ENCODE data around the gene C17orf114.

DNA sequence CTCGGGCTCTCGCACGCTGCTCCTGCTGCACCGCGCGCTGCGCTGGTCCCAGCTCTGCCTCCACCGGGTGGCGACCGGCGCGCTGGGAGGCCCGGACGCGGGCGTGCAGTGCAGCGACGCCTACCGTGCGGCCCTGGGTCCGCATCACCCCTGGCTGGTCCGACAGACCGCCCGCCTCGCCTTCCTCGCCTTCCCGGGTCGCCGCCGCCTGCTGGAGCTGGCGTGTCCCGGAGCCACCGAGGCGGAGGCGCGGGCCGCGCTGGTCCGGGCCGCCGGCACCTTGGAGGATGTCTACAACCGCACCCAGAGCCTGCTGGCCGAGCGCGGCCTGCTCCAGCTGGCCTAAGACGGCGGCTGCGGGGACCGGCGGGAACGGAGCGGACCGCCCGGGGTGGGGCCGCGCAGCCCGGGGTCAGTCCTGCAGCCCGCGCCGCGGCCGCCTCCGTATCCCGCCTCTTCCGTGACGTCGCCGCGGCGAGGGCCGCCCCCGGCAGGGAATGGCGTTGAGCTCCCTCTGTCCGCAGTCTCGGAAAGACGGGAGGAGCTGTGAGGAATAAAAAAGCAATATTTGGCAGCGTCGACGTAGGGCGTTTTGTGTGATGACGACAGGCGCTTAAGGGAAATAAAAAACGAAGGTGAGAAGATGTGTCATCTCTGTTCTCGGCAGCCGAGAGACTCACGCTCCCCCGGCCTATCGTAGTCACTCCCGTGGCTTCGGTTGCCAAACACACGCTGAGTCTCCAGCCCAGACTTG lies 12.0 kb downstream of the C17orf114 start:
- TF ChIP-seq, protein P1, sequence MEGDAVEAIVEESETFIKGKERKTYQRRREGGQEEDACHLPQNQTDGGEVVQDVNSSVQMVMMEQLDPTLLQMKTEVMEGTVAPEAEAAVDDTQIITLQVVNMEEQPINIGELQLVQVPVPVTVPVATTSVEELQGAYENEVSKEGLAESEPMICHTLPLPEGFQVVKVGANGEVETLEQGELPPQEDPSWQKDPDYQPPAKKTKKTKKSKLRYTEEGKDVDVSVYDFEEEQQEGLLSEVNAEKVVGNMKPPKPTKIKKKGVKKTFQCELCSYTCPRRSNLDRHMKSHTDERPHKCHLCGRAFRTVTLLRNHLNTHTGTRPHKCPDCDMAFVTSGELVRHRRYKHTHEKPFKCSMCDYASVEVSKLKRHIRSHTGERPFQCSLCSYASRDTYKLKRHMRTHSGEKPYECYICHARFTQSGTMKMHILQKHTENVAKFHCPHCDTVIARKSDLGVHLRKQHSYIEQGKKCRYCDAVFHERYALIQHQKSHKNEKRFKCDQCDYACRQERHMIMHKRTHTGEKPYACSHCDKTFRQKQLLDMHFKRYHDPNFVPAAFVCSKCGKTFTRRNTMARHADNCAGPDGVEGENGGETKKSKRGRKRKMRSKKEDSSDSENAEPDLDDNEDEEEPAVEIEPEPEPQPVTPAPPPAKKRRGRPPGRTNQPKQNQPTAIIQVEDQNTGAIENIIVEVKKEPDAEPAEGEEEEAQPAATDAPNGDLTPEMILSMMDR (IDR thresholded peaks at IDR 0.05) = peak; percentile 39 to 90 (median 53)
- TF ChIP-seq POLR2A (IDR thresholded peaks at IDR 0.05) = peak; percentile 52
- TF ChIP-seq POLR2AphosphoS5 (IDR thresholded peaks at IDR 0.05) = peak; percentile 66 to 89 (median 68)
